HepG2 (cell line): ENCODE results near the gene PNPLA2. TPM values are rescaled to one million over a fixed set of nuclear protein-coding genes. Genes with fewer than 3 reads are reported as not detected.

Experiments used
- AGO2 ChIP-seq: fragments of 200-400 bp; formaldehyde crosslinking; optimal IDR thresholded peaks from 2 replicates; pipeline ENCODE3; 2017; ENCODE audit warnings: mild to moderate bottlenecking, low read depth, low read length, moderate library complexity
- ATF7-NPFF ChIP-seq: sonication (generic); formaldehyde crosslinking; IDR thresholded peaks from 2 replicates; pipeline ENCODE4 v1.8.1; 2023; ENCODE audit warnings: mild to moderate bottlenecking, low read depth, missing genetic modification reagents, moderate library complexity
- CBFB ChIP-seq: sonication (generic); formaldehyde crosslinking; IDR thresholded peaks from 2 replicates; pipeline ENCODE4 v1.4.0; 2020; ENCODE audit warnings: missing genetic modification reagents
- FOSL2 ChIP-seq: sonication (generic); formaldehyde crosslinking; IDR thresholded peaks from 2 replicates; pipeline ENCODE4 v1.4.0; 2020; ENCODE audit warnings: missing genetic modification reagents
- HDAC1 ChIP-seq: sonication (generic); formaldehyde crosslinking; IDR thresholded peaks from 2 replicates; pipeline ENCODE4 v1.5.1; 2020; ENCODE audit warnings: mild to moderate bottlenecking, missing genetic modification reagents
- MED13 ChIP-seq: sonication (generic); formaldehyde crosslinking; IDR thresholded peaks from 2 replicates; pipeline ENCODE4 v1.5.0; 2020; ENCODE audit warnings: missing genetic modification reagents
- PHB2 ChIP-seq: fragments of 450-650 bp; IDR thresholded peaks from 2 replicates; pipeline ENCODE4 v1.6.1; 2018; ENCODE audit not compliant: partially characterized antibody
- SKIL ChIP-seq: sonication (generic); formaldehyde crosslinking; IDR thresholded peaks from 2 replicates; pipeline ENCODE4 v1.8.0; 2022; ENCODE audit warnings: missing genetic modification reagents, mild to moderate bottlenecking, moderate library complexity, borderline replicate concordance
- ZEB1 ChIP-seq: IDR thresholded peaks from 2 replicates; pipeline ENCODE4 v1.6.1; 2012; ENCODE audit warnings: mild to moderate bottlenecking, low read depth, inconsistent platforms; ENCODE audit not compliant: insufficient replicate concordance
- ZFP91 ChIP-seq: sonication (generic); formaldehyde crosslinking; IDR thresholded peaks from 2 replicates; pipeline ENCODE4 v1.9.0; 2022; ENCODE audit warnings: missing genetic modification reagents, mild to moderate bottlenecking, borderline replicate concordance
- ZKSCAN8 ChIP-seq: IDR thresholded peaks from 2 replicates; pipeline ENCODE4 v1.6.1; 2016; ENCODE audit warnings: borderline replicate concordance, missing genetic modification reagents, missing compliant biosample characterization
- ZNF101 ChIP-seq: sonication (generic); formaldehyde crosslinking; IDR thresholded peaks from 2 replicates; pipeline ENCODE4 v1.4.0; 2020; ENCODE audit warnings: mild to moderate bottlenecking, low read depth, missing genetic modification reagents, borderline replicate concordance
- ZNF180 ChIP-seq: sonication (generic); formaldehyde crosslinking; IDR thresholded peaks from 2 replicates; pipeline ENCODE4 v1.4.0; 2020; ENCODE audit warnings: low read depth, missing genetic modification reagents, borderline replicate concordance
- ZNF225 ChIP-seq: sonication (generic); formaldehyde crosslinking; IDR thresholded peaks from 2 replicates; pipeline ENCODE4 v1.4.0; 2020; ENCODE audit warnings: mild to moderate bottlenecking, missing genetic modification reagents
- ZNF343 ChIP-seq: sonication (generic); formaldehyde crosslinking; IDR thresholded peaks from 2 replicates; pipeline ENCODE4 v1.4.0; 2020; ENCODE audit warnings: mild to moderate bottlenecking, missing genetic modification reagents
- ZNF407 ChIP-seq: sonication (generic); formaldehyde crosslinking; IDR thresholded peaks from one replicate; pipeline ENCODE4 v1.5.1; 2020; ENCODE audit warnings: mild to moderate bottlenecking, missing genetic modification reagents; ENCODE audit errors: not compliant biosample characterization
- ZZZ3 ChIP-seq: sonication (generic); formaldehyde crosslinking; IDR thresholded peaks from 2 replicates; pipeline ENCODE4 v1.4.0; 2020; ENCODE audit warnings: missing genetic modification reagents, mild to moderate bottlenecking, borderline replicate concordance
- polyA plus RNA-seq, 8 experiments: library from polyadenylated mRNA; depleted of rRNA in 3 of 8; stranded (reverse) in 7 of 8; unstranded in 1 of 8; fragments of >200 nt; fragmentation: Illumina TruSeq in 4 of 8; extraction: Trizol in 4 of 8; gene quantifications; 2 replicates each; pipeline versions ENCODE4 v1.2.1 to v1.2.3, GENCODE V29; 2011 to 2016; ENCODE audit warnings: low read depth in 4 of 8, missing spikeins in 1 of 8, mixed read lengths in 1 of 8; ENCODE audit not compliant: insufficient read depth in 1 of 8
- total RNA-seq, 5 experiments: library from RNA; depleted of rRNA; stranded (reverse); fragments of >200 nt; fragmentation: Illumina TruSeq; extraction: Trizol; gene quantifications; 2 replicates each; pipeline ENCODE4 v1.2.3, GENCODE V29; 2016; ENCODE audit warnings: low read depth in 1 of 5

The PNPLA2 gene
- total and polyA plus RNA-seq, 2 of the 13 experiments (the other 11 are each of a cell fraction or from before 2014, with no cell fraction given) = 10.5 to 43.2 TPM

GRCh38 chr11:777288-778255 is 41.1 kb upstream of the PNPLA2 start, which contains the start of gene GATD1 (continued):
- TF ChIP-seq CBFB (CRISPR knock-in tag) (no peak), FOSL2 (CRISPR knock-in tag) (no peak), ZNF407 (CRISPR knock-in tag) (no peak), ZNF180 (CRISPR knock-in tag) (no peak), MED13 (CRISPR knock-in tag) (no peak), ZEB1 (no peak), ZFP91 (CRISPR knock-in tag) (peak; percentile 69), ZKSCAN8 (no peak), ATF7-NPFF (CRISPR knock-in tag) (peak; percentile 42), AGO2 (no peak), ZZZ3 (CRISPR knock-in tag) (no peak), SKIL (CRISPR knock-in tag) (no peak), ZNF343 (CRISPR knock-in tag) (no peak), ZNF101 (CRISPR knock-in tag) (no peak; the same call in 1 of the 2 replicates), ZNF225 (CRISPR knock-in tag) (no peak), HDAC1 (CRISPR knock-in tag) (peak; percentile 78), PHB2 (no peak)
